ENCODE results near the gene LPAR2.
A peak's percentile ranks its signal among the peaks of the same experiment; 100 is the strongest.
"Not testable (repeated sequence)": the region's sequence is repeated elsewhere in the genome, so short reads cannot be mapped to it uniquely, and the experiment has no call there.

LPAR2 gene

DNA sequence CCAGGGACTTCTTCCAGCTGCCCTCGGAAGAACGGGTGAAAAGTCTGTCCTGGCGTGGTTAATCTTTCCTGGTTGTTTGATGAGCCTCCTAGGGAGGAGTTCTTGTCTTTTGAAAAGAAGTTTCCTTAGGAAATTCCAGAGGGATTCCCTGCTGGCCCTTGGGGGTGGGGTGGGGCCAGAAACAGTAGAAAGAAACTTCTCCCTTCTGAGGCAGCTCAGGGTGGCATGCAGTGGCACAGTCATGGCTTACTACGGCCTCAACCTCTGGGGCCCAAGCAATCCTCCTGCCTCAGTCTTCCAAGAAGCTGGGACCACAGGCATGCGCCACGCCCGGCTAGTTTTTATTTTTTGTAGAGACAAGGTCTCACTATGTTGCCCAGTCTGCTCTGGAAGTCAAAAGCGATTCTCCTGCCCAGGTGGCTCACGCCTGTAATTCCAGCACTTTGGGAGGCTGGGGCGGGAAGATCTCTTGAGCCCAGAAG lies 42.1 kb upstream of the LPAR2 start:
- peaks cover 6% of the 10 kb centered on the region for H3K79me1 ChIP-seq (ENCODE audit: low read length)
- H3K27me3 ChIP-seq (ENCODE audit: insufficient read depth, low read length), result no peaks in the 10 kb centered on the region
- H3K18ac ChIP-seq (ENCODE audit: low read length), result peak overlapping the region; percentile 61
- peak overlapping the region; percentile 55 for H2AK5ac ChIP-seq (ENCODE audit: low read length)
- peaks cover 3 to 4% of the 10 kb centered on the region in 2 experiments for H3K36me3 ChIP-seq (ENCODE audit: control insufficient read depth in 1 of 2, insufficient read depth in 2 of 2, low read length in 2 of 2)
- no peak overlapping the region for H3K9ac ChIP-seq (ENCODE audit: low read length)
- peaks cover 14 to 16% of the 10 kb centered on the region in 2 experiments for H3K4me1 ChIP-seq (ENCODE audit: control insufficient read depth in 1 of 2, insufficient read depth in 2 of 2, low read length in 2 of 2)
- no peak overlapping the region for H3K4me3 ChIP-seq (ENCODE audit: low read depth, low read length)
- H4K12ac ChIP-seq (ENCODE audit: low read depth, low read length), result peak overlapping the region; percentile 32
- H4K8ac ChIP-seq (ENCODE audit: low read depth, low read length), result no peak overlapping the region
- H3K79me2 ChIP-seq (ENCODE audit: control insufficient read depth, insufficient read depth, low read length, poor library complexity), result peaks cover 5% of the 10 kb centered on the region
- peak overlapping the region; percentile 97 for H3K4me2 ChIP-seq (ENCODE audit: low read length)
- no peak overlapping the region for H3K27ac ChIP-seq (ENCODE audit: low read depth, low read length)
- H3K23ac ChIP-seq (ENCODE audit: low read length), result no peak overlapping the region
- H3K9me3 ChIP-seq (ENCODE audit: insufficient read depth, low read depth, low read length), result no peaks in the 10 kb centered on the region
- no peak overlapping the region for H2BK5ac ChIP-seq (ENCODE audit: low read depth, low read length, poor library complexity)
- H4K91ac ChIP-seq (ENCODE audit: low read depth, low read length), result no peak overlapping the region
- H3K14ac ChIP-seq (ENCODE audit: low read length), result no peak overlapping the region
- DNase-seq, result peak; percentile 69
- H2BK12ac ChIP-seq (ENCODE audit: low read length), result no peak overlapping the region
- H2AFZ ChIP-seq (ENCODE audit: insufficient read depth, low read length, poor library complexity), result no peak overlapping the region
- peak overlapping the region; percentile 40 for H2BK120ac ChIP-seq (ENCODE audit: insufficient read depth, low read length, poor library complexity)
- WGBS (ENCODE audit: extremely low coverage, insufficient coverage, insufficient read length), result no CpG with 5 or more reads among the region's 10 CpGs
- peak overlapping the region; percentile 65 for H3K4ac ChIP-seq (ENCODE audit: low read depth, low read length)

DNA sequence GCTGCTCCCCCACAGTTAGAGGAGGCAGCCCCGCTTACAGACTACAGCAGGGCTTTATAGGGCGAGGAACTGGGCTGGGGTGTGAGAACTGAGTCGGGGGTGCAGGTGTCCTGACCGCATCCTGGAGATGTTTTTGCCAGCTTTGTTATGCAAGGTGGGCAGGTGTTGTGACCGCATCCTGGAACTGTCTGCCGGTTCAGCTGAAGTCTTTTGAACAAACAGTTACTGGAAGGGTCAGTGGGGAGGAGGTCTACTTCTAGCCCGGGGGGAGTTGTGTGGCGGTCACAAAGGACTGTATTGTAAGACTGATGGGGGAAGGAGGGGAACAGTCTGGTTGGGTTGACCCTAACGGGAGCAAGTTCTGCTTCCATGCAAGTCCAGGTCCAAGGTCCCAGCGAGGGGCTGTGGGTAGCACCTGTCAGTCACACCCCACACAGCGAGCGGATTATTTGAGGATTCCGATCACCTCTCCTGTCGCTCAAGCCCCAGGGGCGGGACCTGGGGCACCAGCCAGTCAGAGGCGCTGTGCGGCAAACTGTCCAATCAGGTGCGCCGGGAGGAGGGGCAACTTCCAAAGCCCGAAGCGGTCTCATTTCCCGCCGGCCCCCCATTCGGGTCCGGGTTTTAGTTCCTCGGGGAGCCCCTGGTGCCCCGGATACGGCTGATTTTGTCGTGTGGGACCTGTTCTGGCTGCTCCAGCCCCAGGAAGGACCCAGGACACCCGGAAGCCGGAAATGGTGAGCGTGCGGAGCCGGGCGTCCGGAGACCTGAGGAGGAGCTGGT lies 40.4 kb upstream of the LPAR2 start, which contains the start of gene ZNF101:
Gene ZNF101 (plus strand): TSS at position 610 of the 783 bp plus-strand sequence. CDS start 125 bp downstream, at position 735.
- peak within 1 kb of the TSS; percentile 96 for H2AFZ ChIP-seq (ENCODE audit: insufficient read depth, low read length, poor library complexity)
- peak within 1 kb of the TSS; percentile 70 for H2BK5ac ChIP-seq (ENCODE audit: low read depth, low read length, poor library complexity)
- peak within 1 kb of the TSS; percentile 55 for H4K91ac ChIP-seq (ENCODE audit: low read depth, low read length)
- H3K4me2 ChIP-seq (ENCODE audit: low read length), result peak within 1 kb of the TSS; percentile 97
- H3K4ac ChIP-seq (ENCODE audit: low read depth, low read length), result peak within 1 kb of the TSS; percentile 80
- no peaks in the 10 kb centered on the region for H3K27me3 ChIP-seq (ENCODE audit: insufficient read depth, low read length)
- peak within 1 kb of the TSS; percentile 7 for H2AK5ac ChIP-seq (ENCODE audit: low read length)
- no peak within 1 kb of the TSS for H2BK12ac ChIP-seq (ENCODE audit: low read length)
- H3K36me3 ChIP-seq (ENCODE audit: control insufficient read depth in 1 of 2, insufficient read depth in 2 of 2, low read length in 2 of 2), result peaks cover 0 to 3% of the 10 kb centered on the region in 2 experiments
- peak within 1 kb of the TSS; percentile 85 for H4K12ac ChIP-seq (ENCODE audit: low read depth, low read length)
- peak within 1 kb of the TSS; percentile 90 for H4K8ac ChIP-seq (ENCODE audit: low read depth, low read length)
- peak within 1 kb of the TSS; percentile 89 for H3K4me3 ChIP-seq (ENCODE audit: low read depth, low read length)
- WGBS (ENCODE audit: extremely low coverage, insufficient coverage, insufficient read length), result no CpG with 5 or more reads among the region's 36 CpGs
- H3K9me3 ChIP-seq (ENCODE audit: insufficient read depth, low read depth, low read length), result no peaks in the 10 kb centered on the region
- peaks cover 6% of the 10 kb centered on the region for H3K79me2 ChIP-seq (ENCODE audit: control insufficient read depth, insufficient read depth, low read length, poor library complexity)
- H3K18ac ChIP-seq (ENCODE audit: low read length), result peak within 1 kb of the TSS; percentile 92
- peak; percentile 91 to 95 for DNase-seq
- H3K9ac ChIP-seq (ENCODE audit: low read length), result peak within 1 kb of the TSS; percentile 61
- H3K79me1 ChIP-seq (ENCODE audit: low read length), result peaks cover 8% of the 10 kb centered on the region
- peak within 1 kb of the TSS; percentile 41 for H2BK120ac ChIP-seq (ENCODE audit: insufficient read depth, low read length, poor library complexity)
- peak within 1 kb of the TSS; percentile 48 for H3K27ac ChIP-seq (ENCODE audit: low read depth, low read length)
- H3K23ac ChIP-seq (ENCODE audit: low read length), result no peak within 1 kb of the TSS
- peak within 1 kb of the TSS; percentile 92 for H3K14ac ChIP-seq (ENCODE audit: low read length)
- H3K4me1 ChIP-seq (ENCODE audit: control insufficient read depth in 1 of 2, insufficient read depth in 2 of 2, low read length in 2 of 2), result peaks cover 14 to 16% of the 10 kb centered on the region in 2 experiments

DNA sequence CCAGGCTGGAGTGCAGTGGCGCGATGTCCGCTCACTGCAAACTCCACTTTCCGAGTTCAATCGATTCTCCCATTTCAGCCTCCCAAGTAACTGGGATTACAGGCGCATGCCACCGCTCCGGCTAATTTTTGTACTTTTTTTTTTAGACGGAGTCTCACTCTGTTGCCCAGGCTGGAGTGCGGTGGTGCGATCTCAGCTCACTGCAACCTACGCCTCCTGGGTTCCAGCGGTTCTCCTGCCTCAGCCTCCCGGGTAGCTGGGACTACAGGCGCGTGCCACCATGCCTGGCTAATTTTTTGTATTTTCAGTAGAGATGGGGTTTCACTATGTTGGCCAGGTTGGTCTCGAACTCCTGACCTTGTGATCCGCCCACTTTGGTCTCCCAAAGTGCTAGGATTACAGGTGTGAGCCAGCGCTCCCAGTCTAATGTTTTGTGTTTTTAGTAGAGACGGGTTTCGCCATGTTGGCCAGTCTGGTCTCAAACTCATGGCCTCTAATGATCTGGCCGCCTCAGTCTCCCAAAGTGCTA lies 37.5 kb upstream of the LPAR2 start:
- H3K4me2 ChIP-seq (ENCODE audit: low read length), result not testable (repeated sequence)

DNA sequence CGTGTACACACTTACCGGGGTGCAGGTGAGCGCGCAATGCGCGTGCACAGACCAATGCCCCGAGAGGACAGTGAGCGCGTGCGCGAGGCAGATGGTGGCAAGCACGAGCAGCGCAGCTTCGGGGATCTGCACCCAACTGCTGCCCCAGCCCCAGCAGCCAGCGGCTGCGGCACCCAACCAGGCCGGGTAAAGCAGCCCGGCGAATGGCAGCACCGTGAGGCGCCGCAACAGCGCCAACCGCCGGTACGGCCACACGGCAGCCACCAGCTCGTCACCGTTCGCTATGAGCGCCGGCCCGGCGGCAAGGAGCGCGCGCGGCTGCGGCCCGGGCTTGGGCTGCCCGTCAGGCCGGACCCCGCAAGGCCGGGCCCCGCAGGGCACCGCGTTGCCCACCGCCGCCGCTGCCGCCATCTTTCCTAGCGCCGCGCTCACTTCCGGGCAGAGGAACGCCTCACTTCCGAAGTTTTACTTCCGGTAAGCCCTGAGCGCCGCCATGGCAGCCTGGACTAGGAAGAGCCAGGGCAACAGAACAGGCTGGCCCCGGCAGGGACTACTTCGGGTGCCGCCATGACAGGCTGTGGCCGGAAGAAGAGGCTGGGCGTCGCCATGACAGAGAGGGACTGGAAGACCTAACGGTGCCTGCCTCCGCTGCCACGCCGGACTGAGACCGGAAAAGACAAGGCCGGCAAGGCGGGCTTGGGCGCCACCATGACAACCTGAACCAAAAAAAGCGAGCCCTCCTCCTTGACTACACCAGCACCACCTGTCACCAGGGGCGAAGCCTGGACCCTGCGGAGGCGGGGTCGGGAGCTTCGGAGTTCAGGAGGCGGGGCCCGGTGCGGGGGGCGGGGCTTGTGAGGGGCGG lies 35.5 kb upstream of the LPAR2 start, which contains the start of gene ATP13A1:
Gene ATP13A1 (minus strand): TSS at position 421 of the 865 bp plus-strand sequence. CDS start 10 bp downstream, at position 411.
- H4K91ac ChIP-seq (ENCODE audit: low read depth, low read length), result peak within 1 kb of the TSS; percentile 86
- H3K9me3 ChIP-seq (ENCODE audit: insufficient read depth, low read depth, low read length), result no peaks in the 10 kb centered on the region
- H2AK5ac ChIP-seq (ENCODE audit: low read length), result peak within 1 kb of the TSS; percentile 4
- peak within 1 kb of the TSS; percentile 55 for H3K23ac ChIP-seq (ENCODE audit: low read length)
- peak within 1 kb of the TSS; percentile 31 for H3K4ac ChIP-seq (ENCODE audit: low read depth, low read length)
- peak within 1 kb of the TSS; percentile 24 for H4K12ac ChIP-seq (ENCODE audit: low read depth, low read length)
- peak within 1 kb of the TSS; percentile 83 for H3K27ac ChIP-seq (ENCODE audit: low read depth, low read length)
- peak within 1 kb of the TSS; percentile 93 for H4K8ac ChIP-seq (ENCODE audit: low read depth, low read length)
- H3K14ac ChIP-seq (ENCODE audit: low read length), result peak within 1 kb of the TSS; percentile 87
- peak within 1 kb of the TSS; percentile 96 for H3K4me2 ChIP-seq (ENCODE audit: low read length)
- no CpG with 5 or more reads among the region's 85 CpGs for WGBS (ENCODE audit: extremely low coverage, insufficient coverage, insufficient read length)
- DNase-seq, result peak; percentile 97 to 99
- peaks cover 7% of the 10 kb centered on the region for H3K79me1 ChIP-seq (ENCODE audit: low read length)
- peaks cover 10% of the 10 kb centered on the region for H3K79me2 ChIP-seq (ENCODE audit: control insufficient read depth, insufficient read depth, low read length, poor library complexity)
- H2AFZ ChIP-seq (ENCODE audit: insufficient read depth, low read length, poor library complexity), result peak within 1 kb of the TSS; percentile 86
- H3K4me1 ChIP-seq (ENCODE audit: control insufficient read depth in 1 of 2, insufficient read depth in 2 of 2, low read length in 2 of 2), result peaks cover 13 to 19% of the 10 kb centered on the region in 2 experiments
- H2BK120ac ChIP-seq (ENCODE audit: insufficient read depth, low read length, poor library complexity), result peak within 1 kb of the TSS; percentile 86
- H2BK12ac ChIP-seq (ENCODE audit: low read length), result no peak within 1 kb of the TSS
- H3K36me3 ChIP-seq (ENCODE audit: control insufficient read depth in 1 of 2, insufficient read depth in 2 of 2, low read length in 2 of 2), result peaks cover 12 to 13% of the 10 kb centered on the region in 2 experiments
- no peaks in the 10 kb centered on the region for H3K27me3 ChIP-seq (ENCODE audit: insufficient read depth, low read length)
- H3K18ac ChIP-seq (ENCODE audit: low read length), result peak within 1 kb of the TSS; percentile 77
- H3K4me3 ChIP-seq (ENCODE audit: low read depth, low read length), result peak within 1 kb of the TSS; percentile 99
- H3K9ac ChIP-seq (ENCODE audit: low read length), result peak within 1 kb of the TSS; percentile 90
- peak within 1 kb of the TSS; percentile 87 for H2BK5ac ChIP-seq (ENCODE audit: low read depth, low read length, poor library complexity)

More for the DNA sequence above, 37.5 kb upstream of the LPAR2 start:
- not testable (repeated sequence) for H3K4me3 ChIP-seq (ENCODE audit: low read depth, low read length); H3K23ac ChIP-seq (ENCODE audit: low read length); H3K27ac ChIP-seq (ENCODE audit: low read depth, low read length); H2BK120ac ChIP-seq (ENCODE audit: insufficient read depth, low read length, poor library complexity); H3K9ac ChIP-seq (ENCODE audit: low read length); DNase-seq; H2AFZ ChIP-seq (ENCODE audit: insufficient read depth, low read length, poor library complexity); H3K9me3 ChIP-seq (ENCODE audit: insufficient read depth, low read depth, low read length); H2AK5ac ChIP-seq (ENCODE audit: low read length); H3K14ac ChIP-seq (ENCODE audit: low read length); H3K27me3 ChIP-seq (ENCODE audit: insufficient read depth, low read length); H3K4ac ChIP-seq (ENCODE audit: low read depth, low read length); H3K18ac ChIP-seq (ENCODE audit: low read length); H2BK12ac ChIP-seq (ENCODE audit: low read length); H3K36me3 ChIP-seq (ENCODE audit: control insufficient read depth in 1 of 2, insufficient read depth in 2 of 2, low read length in 2 of 2); H4K12ac ChIP-seq (ENCODE audit: low read depth, low read length); H2BK5ac ChIP-seq (ENCODE audit: low read depth, low read length, poor library complexity); H4K8ac ChIP-seq (ENCODE audit: low read depth, low read length); H4K91ac ChIP-seq (ENCODE audit: low read depth, low read length)
- Histone ChIP-seq H3K4me1 (ENCODE audit: control insufficient read depth in 1 of 2, insufficient read depth in 2 of 2, low read length in 2 of 2) (peaks cover 22 to 30% of the 10 kb centered on the region in 2 experiments), H3K79me1 (ENCODE audit: low read length) (peaks cover 13% of the 10 kb centered on the region), H3K79me2 (ENCODE audit: control insufficient read depth, insufficient read depth, low read length, poor library complexity) (peaks cover 15% of the 10 kb centered on the region)
- no CpG with 5 or more reads among the region's 22 CpGs for WGBS (ENCODE audit: extremely low coverage, insufficient coverage, insufficient read length)
